Measurements from ENCODE around the gene SYT14. TPM values are rescaled to one million over a fixed set of nuclear protein-coding genes. Genes with fewer than 3 reads are reported as not detected.
"Not testable (repeated sequence)": the region's sequence is repeated elsewhere in the genome, so short reads cannot be mapped to it uniquely, and the experiment has no call there.

SYT14 gene
- total and polyA plus RNA-seq, 3 donors from 2014 or later: 3.4 to 11.3 (median 10.8) TPM

GRCh38 chr1:209895709-209896108 lies 42.3 kb upstream of the SYT14 start:
- no peaks in the 10 kb centered on the region for H3K4me1 ChIP-seq
- H3K27me3 ChIP-seq: no peaks in the 10 kb centered on the region
- intact Hi-C loops (cut with DNase I; ENCODE audit: low total_unique reads): no loop called here
- H3K27ac ChIP-seq: no peak overlapping the region
- WGBS, 2 donors: 62 to 70% methylated on average over 4 of the region's 4 CpGs
- no peak for TF ChIP-seq POLR2A (IDR thresholded peaks at IDR 0.05)
- TF ChIP-seq CTCF (IDR thresholded peaks at IDR 0.05): no peak
- H3K4me3 ChIP-seq: no peak overlapping the region
- no peaks in the 10 kb centered on the region for H3K9me3 ChIP-seq
- DNase-seq: no peak
- H3K36me3 ChIP-seq (ENCODE audit: low read depth, missing control alignments): no peaks in the 10 kb centered on the region

- Histone ChIP-seq H3K4me3 (no peak overlapping the region), H3K27me3 (no peaks in the 10 kb centered on the region), H3K9me3 (no peaks in the 10 kb centered on the region), H3K4me1 (no peaks in the 10 kb centered on the region), H3K27ac (no peak overlapping the region), H3K36me3 (ENCODE audit: low read depth, missing control alignments) (no peaks in the 10 kb centered on the region)
- DNase-seq: no peak
- intact Hi-C loops (cut with DNase I; ENCODE audit: low total_unique reads): no loop called here
- 84 to 95% methylated on average over 4 of the region's 4 CpGs for WGBS, 2 donors
- TF ChIP-seq POLR2A (IDR thresholded peaks at IDR 0.05): no peak
- TF ChIP-seq CTCF (IDR thresholded peaks at IDR 0.05): no peak
Observed at GRCh38 chr1:209896346-209896745, 41.7 kb upstream of the SYT14 start.

GRCh38 chr1:209898271-209898670 lies 39.7 kb upstream of the SYT14 start:
- intact Hi-C loops (cut with DNase I; ENCODE audit: low total_unique reads); H3K27me3 ChIP-seq; H3K36me3 ChIP-seq (ENCODE audit: low read depth, missing control alignments); H3K4me3 ChIP-seq; H3K9me3 ChIP-seq; H3K27ac ChIP-seq; H3K4me1 ChIP-seq; DNase-seq: not testable (repeated sequence)
- WGBS, 2 donors: 60 to 70% methylated on average over 4 to 6 of the region's 6 CpGs

GRCh38 chr1:209898851-209899250 lies 39.2 kb upstream of the SYT14 start:
- H3K4me3 ChIP-seq; DNase-seq; H3K4me1 ChIP-seq; H3K9me3 ChIP-seq; H3K27me3 ChIP-seq; H3K36me3 ChIP-seq (ENCODE audit: low read depth, missing control alignments); H3K27ac ChIP-seq; intact Hi-C loops (cut with DNase I; ENCODE audit: low total_unique reads): not testable (repeated sequence)
- 61 to 93% methylated on average over 14 to 19 of the region's 21 CpGs for WGBS, 2 donors

GRCh38 chr1:209899948-209900347 lies 38.1 kb upstream of the SYT14 start:
- DNase-seq: peak; percentile 21
- intact Hi-C loops (cut with DNase I; ENCODE audit: low total_unique reads): no loop called here
- Histone ChIP-seq H3K27ac (no peak overlapping the region), H3K4me3 (no peak overlapping the region), H3K27me3 (no peaks in the 10 kb centered on the region), H3K4me1 (no peaks in the 10 kb centered on the region), H3K9me3 (no peaks in the 10 kb centered on the region), H3K36me3 (ENCODE audit: low read depth, missing control alignments) (no peaks in the 10 kb centered on the region)
- TF ChIP-seq POLR2A (IDR thresholded peaks at IDR 0.05) (no peak), CTCF (IDR thresholded peaks at IDR 0.05) (no peak)
- WGBS, 2 donors: 59 to 64% methylated on average over 3 of the region's 3 CpGs

GRCh38 chr1:209900734-209901133 lies 37.3 kb upstream of the SYT14 start:
- DNase-seq: no peak
- intact Hi-C loops (cut with DNase I; ENCODE audit: low total_unique reads): no loop called here
- no peaks in the 10 kb centered on the region for H3K36me3 ChIP-seq (ENCODE audit: low read depth, missing control alignments)
- no peak overlapping the region for H3K4me3 ChIP-seq
- H3K27me3 ChIP-seq: no peaks in the 10 kb centered on the region
- no peaks in the 10 kb centered on the region for H3K4me1 ChIP-seq
- no peaks in the 10 kb centered on the region for H3K9me3 ChIP-seq
- no peak for TF ChIP-seq POLR2A (IDR thresholded peaks at IDR 0.05)
- no peak for TF ChIP-seq CTCF (IDR thresholded peaks at IDR 0.05)
- no peak overlapping the region for H3K27ac ChIP-seq
- WGBS, 2 donors: 90 to 97% methylated on average over 1 of the region's 1 CpG
